Measurements from ENCODE around the gene CFAP299. TPM values are rescaled to one million over a fixed set of nuclear protein-coding genes. Genes with fewer than 3 reads are reported as not detected.

Gene CFAP299
- total and polyA plus RNA-seq, 2 donors (not counting 1 experiment from before 2014, with no cell fraction given): not detected

- Mint-ChIP-seq H3K27me3 (no peaks in the 10 kb centered on the region), H3K27ac (no peak overlapping the region), H3K4me1 (no peaks in the 10 kb centered on the region), H3K9me3 (ENCODE audit: insufficient read depth) (no peaks in the 10 kb centered on the region), H3K4me3 (no peak overlapping the region)
- H3K4me2 ChIP-seq (replicated peaks; ENCODE audit: low read depth, low read length, poor library complexity, severe bottlenecking): no peak overlapping the region
- peaks cover 0 to 2% (median 0%) of the 10 kb centered on the region in 4 experiments for H3K27me3 ChIP-seq (replicated peaks in 1 of 4; ENCODE audit: control extremely low read depth in 1 of 4, control insufficient read depth in 3 of 4, insufficient read depth in 4 of 4, low read length in 3 of 4)
- H2AFZ ChIP-seq (ENCODE audit: insufficient read depth, low read depth, low read length, poor library complexity, severe bottlenecking): no peak overlapping the region
- H3K36me3 ChIP-seq (replicated peaks in 1 of 2; ENCODE audit: control extremely low read depth in 1 of 2, control insufficient read depth in 1 of 2, extremely low read depth in 1 of 2, insufficient read depth in 2 of 2, low read length in 1 of 2): no peaks in the 10 kb centered on the region
- H3K9ac ChIP-seq (ENCODE audit: low read length): no peak overlapping the region
- CTCF ChIA-PET: no interaction called here
- H3K79me2 ChIP-seq (ENCODE audit: control insufficient read depth, insufficient read depth, low read length): no peaks in the 10 kb centered on the region
- H4K20me1 ChIP-seq (ENCODE audit: control insufficient read depth, insufficient read depth, low read length, poor library complexity, severe bottlenecking): no peaks in the 10 kb centered on the region
- WGBS (ENCODE audit: insufficient coverage): 92% methylated on average over 4 of the region's 4 CpGs
- POLR2A ChIA-PET: no interaction called here
- H3K9me3 ChIP-seq (ENCODE audit: control extremely low read depth in 1 of 3, control insufficient read depth in 2 of 3, insufficient read depth in 1 of 3, low read length in 2 of 3): no peaks in the 10 kb centered on the region
- intact Hi-C loops (cut with micrococcal nuclease): no loop called here
- TF ChIP-seq EZH2 (IDR thresholded peaks at IDR 0.05; ENCODE audit: borderline replicate concordance, insufficient read depth, low read depth, low read length, poor library complexity, severe bottlenecking): no peak
- TF ChIP-seq CTCF (IDR thresholded peaks at IDR 0.05): no peak
- no peaks in the 10 kb centered on the region for H3K4me1 ChIP-seq (ENCODE audit: control insufficient read depth in 2 of 2, insufficient read depth in 2 of 2, low read length in 2 of 2)
- ATAC-seq (ENCODE audit: low read depth): no peak
- H3K27ac ChIP-seq (ENCODE audit: low read length in 2 of 2): no peak overlapping the region
- no peak for DNase-seq
- no peak overlapping the region for H3K4me3 ChIP-seq (ENCODE audit: control extremely low read depth in 1 of 5, extremely low read depth in 1 of 5, insufficient read depth in 1 of 5, low read depth in 2 of 5, low read length in 4 of 5)
Observed at GRCh38 chr4:80967346-80967745, 631.8 kb downstream of the CFAP299 start.

GRCh38 chr4:80980239-80980638 is 644.7 kb downstream of the CFAP299 start:
- H3K4me1 Mint-ChIP-seq: no peaks in the 10 kb centered on the region
- H3K9me3 Mint-ChIP-seq (ENCODE audit: insufficient read depth): no peaks in the 10 kb centered on the region
- no peak for TF ChIP-seq EZH2 (IDR thresholded peaks at IDR 0.05; ENCODE audit: borderline replicate concordance, insufficient read depth, low read depth, low read length, poor library complexity, severe bottlenecking)
- no peak for TF ChIP-seq CTCF (IDR thresholded peaks at IDR 0.05)
- ATAC-seq (ENCODE audit: low read depth): no peak
- H3K4me3 Mint-ChIP-seq: no peak overlapping the region
- WGBS (ENCODE audit: insufficient coverage): 100% methylated on average over 3 of the region's 3 CpGs
- Histone ChIP-seq H3K4me3 (ENCODE audit: control extremely low read depth in 1 of 5, extremely low read depth in 1 of 5, insufficient read depth in 1 of 5, low read depth in 2 of 5, low read length in 4 of 5) (no peak overlapping the region), H2AFZ (ENCODE audit: insufficient read depth, low read depth, low read length, poor library complexity, severe bottlenecking) (no peak overlapping the region), H3K9ac (ENCODE audit: low read length) (no peak overlapping the region), H4K20me1 (ENCODE audit: control insufficient read depth, insufficient read depth, low read length, poor library complexity, severe bottlenecking) (no peaks in the 10 kb centered on the region), H3K36me3 (replicated peaks in 1 of 2; ENCODE audit: control extremely low read depth in 1 of 2, control insufficient read depth in 1 of 2, extremely low read depth in 1 of 2, insufficient read depth in 2 of 2, low read length in 1 of 2) (no peaks in the 10 kb centered on the region), H3K79me2 (ENCODE audit: control insufficient read depth, insufficient read depth, low read length) (no peaks in the 10 kb centered on the region), H3K27me3 (replicated peaks in 1 of 4; ENCODE audit: control extremely low read depth in 1 of 4, control insufficient read depth in 3 of 4, insufficient read depth in 4 of 4, low read length in 3 of 4) (no peaks in the 10 kb centered on the region), H3K4me1 (ENCODE audit: control insufficient read depth in 2 of 2, insufficient read depth in 2 of 2, low read length in 2 of 2) (no peaks in the 10 kb centered on the region), H3K27ac (ENCODE audit: low read length in 2 of 2) (no peak overlapping the region), H3K4me2 (replicated peaks; ENCODE audit: low read depth, low read length, poor library complexity, severe bottlenecking) (no peak overlapping the region), H3K9me3 (ENCODE audit: control extremely low read depth in 1 of 3, control insufficient read depth in 2 of 3, insufficient read depth in 1 of 3, low read length in 2 of 3) (no peaks in the 10 kb centered on the region)
- no peak overlapping the region for H3K27ac Mint-ChIP-seq
- CTCF ChIA-PET: interaction anchor here (2.1 kb wide), 1 partner anchor 10 kb away, joined by 11 read pairs; no protein-coding TSS in a partner anchor
- H3K27me3 Mint-ChIP-seq: peaks cover 5% of the 10 kb centered on the region
- no peak for DNase-seq
- intact Hi-C loops (cut with micrococcal nuclease): no loop called here
- POLR2A ChIA-PET: no interaction called here
